IgD-negative memory B cell (primary cell): ENCODE results near the gene ATP7B. TPM values are rescaled to one million over a fixed set of nuclear protein-coding genes. Genes with fewer than 3 reads are reported as not detected.
A peak's percentile ranks its signal among the peaks of the same experiment; 100 is the strongest.

Source experiments
- H3K27ac Mint-ChIP-seq, 3 donors: one replicate each; pipeline ENCODE4 v1.8.0; 2020 to 2022; ENCODE audit warnings: mild to moderate bottlenecking in 3 of 3, mixed read lengths in 3 of 3, moderate library complexity in 1 of 3
- H3K27me3 Mint-ChIP-seq: one replicate; pipeline ENCODE4 v1.8.0; 2021; ENCODE audit warnings: mixed read lengths
- H3K36me3 Mint-ChIP-seq: one replicate; pipeline ENCODE4 v1.8.0; 2020; ENCODE audit warnings: mild to moderate bottlenecking, mixed read lengths
- H3K4me1 Mint-ChIP-seq, 3 donors: one replicate each; pipeline ENCODE4 v1.8.0; 2020 to 2022; ENCODE audit warnings: mixed read lengths in 3 of 3, mild to moderate bottlenecking in 1 of 3
- H3K4me3 Mint-ChIP-seq, 4 donors: one replicate each; pipeline ENCODE4 v1.8.0; 2020 to 2022; ENCODE audit warnings: mild to moderate bottlenecking in 4 of 4, mixed read lengths in 4 of 4, moderate library complexity in 3 of 4
- H3K9me3 Mint-ChIP-seq, 3 donors: one replicate each; pipeline ENCODE4 v1.8.0; 2020 to 2021; ENCODE audit warnings: mixed read lengths in 3 of 3, mild to moderate bottlenecking in 1 of 3
- polyA plus RNA-seq: library from polyadenylated mRNA; unstranded; fragments of 300-500 nt; fragmentation: Illumina TruSeq; gene quantifications from one replicate; pipeline ENCODE4 v1.2.3, GENCODE V29; 2021

The ATP7B gene
- polyA plus RNA-seq, 1 donor from 2014 or later = not detected

DNA sequence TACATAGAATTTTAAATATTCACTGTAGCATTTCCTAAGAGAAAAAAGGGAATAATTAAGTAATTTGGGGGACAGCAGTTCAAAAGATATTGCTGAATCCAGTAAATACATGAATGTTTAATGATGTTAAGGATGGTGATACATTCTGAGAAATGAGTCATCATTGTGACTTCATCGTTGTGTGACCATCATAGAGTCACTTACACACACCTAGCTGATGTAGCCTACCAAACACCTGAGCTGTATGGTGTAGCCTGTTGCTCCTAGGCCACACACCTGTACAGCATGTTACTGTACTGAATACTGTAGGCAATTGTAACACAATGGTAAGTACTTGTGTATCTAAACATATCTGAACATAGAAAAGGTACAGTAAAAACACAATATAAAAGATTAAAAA, 34.8 kb downstream of the ATP7B start:
- Mint-ChIP-seq H3K36me3 (no peaks in the 10 kb centered on the region), H3K9me3 (no peaks in the 10 kb centered on the region), H3K27ac (no peak overlapping the region), H3K4me3 (no peak overlapping the region), H3K4me1 (no peaks in the 10 kb centered on the region), H3K27me3 (peaks cover 2% of the 10 kb centered on the region)

DNA sequence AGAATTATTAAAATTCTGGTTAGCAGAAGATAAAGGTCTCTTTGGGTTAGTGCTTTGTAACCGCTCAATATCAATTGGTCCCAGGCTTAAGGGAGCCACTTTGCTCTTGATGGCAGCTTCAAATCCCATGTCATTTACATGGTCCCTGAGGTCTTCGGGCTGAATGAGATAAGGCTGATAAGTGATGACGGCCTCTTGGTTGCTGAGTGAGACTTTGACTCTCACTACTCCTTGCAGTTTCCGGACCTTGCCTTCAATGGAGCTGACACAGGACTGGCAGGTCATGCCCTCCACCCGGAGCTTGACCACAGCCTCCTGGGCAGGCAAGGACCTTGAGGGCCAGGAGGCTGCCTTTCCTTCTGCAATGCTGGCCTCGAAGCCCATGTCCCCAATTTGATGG, 36.8 kb downstream of the ATP7B start:
- H3K4me3 Mint-ChIP-seq = no peak overlapping the region
- no peak overlapping the region for H3K27ac Mint-ChIP-seq
- no peaks in the 10 kb centered on the region for H3K9me3 Mint-ChIP-seq
- H3K4me1 Mint-ChIP-seq = no peaks in the 10 kb centered on the region
- peaks cover 2% of the 10 kb centered on the region for H3K27me3 Mint-ChIP-seq
- H3K36me3 Mint-ChIP-seq = no peaks in the 10 kb centered on the region

DNA sequence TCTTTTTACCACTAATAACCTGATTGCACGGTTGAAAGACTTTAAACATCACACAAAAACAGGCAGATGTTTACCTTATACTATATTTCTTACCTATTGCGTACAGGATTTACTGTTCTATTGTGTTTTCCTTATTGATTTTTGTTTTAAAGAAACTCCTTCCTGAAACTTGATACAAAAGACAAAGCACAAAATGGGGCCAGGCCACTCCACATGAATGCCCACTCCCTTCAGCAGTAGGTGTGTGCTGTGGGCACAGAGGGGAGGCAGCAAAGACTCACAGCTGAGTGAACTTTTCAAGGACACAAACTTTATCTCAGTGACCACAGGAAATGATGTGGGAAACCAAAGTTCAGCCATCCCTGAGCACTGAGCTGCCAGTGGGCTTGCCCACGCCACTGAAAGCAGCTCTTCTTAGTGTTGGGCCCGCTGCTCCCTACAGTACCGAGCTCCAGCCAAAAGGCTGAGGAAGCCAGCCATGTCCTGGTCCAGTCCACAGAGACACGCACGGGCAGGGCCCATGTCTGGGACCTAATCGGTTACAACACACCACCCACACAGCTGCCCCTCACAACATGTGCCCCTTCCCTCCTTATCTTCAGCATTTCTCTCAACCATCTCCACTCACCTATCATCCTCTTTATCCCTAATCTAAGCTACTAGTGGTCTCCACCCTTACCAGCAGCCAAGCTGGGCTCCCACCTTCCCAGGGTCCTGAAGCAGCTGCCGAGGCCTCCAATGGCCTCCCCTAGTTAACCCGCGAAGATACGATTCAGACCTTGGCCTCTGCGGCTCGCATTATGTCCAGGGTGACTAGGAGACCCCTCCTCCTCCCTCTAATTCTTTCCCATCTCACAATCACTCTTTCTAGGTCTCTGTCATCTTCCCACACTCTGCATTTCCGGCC, 39.5 kb downstream of the ATP7B start:
- Mint-ChIP-seq H3K36me3 (no peaks in the 10 kb centered on the region), H3K4me1 (peaks cover 0 to 6% (median 3%) of the 10 kb centered on the region in 3 donors), H3K27ac (no peak overlapping the region), H3K9me3 (no peaks in the 10 kb centered on the region), H3K27me3 (peaks cover 9% of the 10 kb centered on the region), H3K4me3 (no peak overlapping the region)

DNA sequence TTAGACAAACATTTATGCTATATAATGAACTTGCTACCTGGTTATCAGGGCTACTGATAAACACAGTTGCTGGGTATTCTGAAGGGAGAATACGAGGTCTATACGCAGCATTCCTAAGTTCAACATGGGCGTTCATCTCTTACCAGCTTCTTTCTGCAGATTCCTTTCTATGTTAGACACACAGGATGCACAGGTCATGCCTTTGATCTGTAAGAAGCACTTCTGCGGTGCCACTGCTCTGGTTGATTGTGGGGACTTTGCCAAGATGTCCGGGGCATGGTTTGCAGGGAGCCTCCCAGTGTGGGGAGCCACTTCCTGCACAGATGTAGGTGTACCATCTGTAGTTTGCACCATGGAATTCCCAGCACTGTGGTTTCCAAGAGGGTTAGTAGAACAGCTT, 40.9 kb downstream of the ATP7B start:
- H3K4me3 Mint-ChIP-seq = no peak overlapping the region
- no peaks in the 10 kb centered on the region for H3K9me3 Mint-ChIP-seq
- no peaks in the 10 kb centered on the region for H3K36me3 Mint-ChIP-seq
- H3K27me3 Mint-ChIP-seq = peaks cover 9% of the 10 kb centered on the region
- H3K4me1 Mint-ChIP-seq = peaks cover 0 to 6% (median 3%) of the 10 kb centered on the region in 3 donors
- no peak overlapping the region for H3K27ac Mint-ChIP-seq

DNA sequence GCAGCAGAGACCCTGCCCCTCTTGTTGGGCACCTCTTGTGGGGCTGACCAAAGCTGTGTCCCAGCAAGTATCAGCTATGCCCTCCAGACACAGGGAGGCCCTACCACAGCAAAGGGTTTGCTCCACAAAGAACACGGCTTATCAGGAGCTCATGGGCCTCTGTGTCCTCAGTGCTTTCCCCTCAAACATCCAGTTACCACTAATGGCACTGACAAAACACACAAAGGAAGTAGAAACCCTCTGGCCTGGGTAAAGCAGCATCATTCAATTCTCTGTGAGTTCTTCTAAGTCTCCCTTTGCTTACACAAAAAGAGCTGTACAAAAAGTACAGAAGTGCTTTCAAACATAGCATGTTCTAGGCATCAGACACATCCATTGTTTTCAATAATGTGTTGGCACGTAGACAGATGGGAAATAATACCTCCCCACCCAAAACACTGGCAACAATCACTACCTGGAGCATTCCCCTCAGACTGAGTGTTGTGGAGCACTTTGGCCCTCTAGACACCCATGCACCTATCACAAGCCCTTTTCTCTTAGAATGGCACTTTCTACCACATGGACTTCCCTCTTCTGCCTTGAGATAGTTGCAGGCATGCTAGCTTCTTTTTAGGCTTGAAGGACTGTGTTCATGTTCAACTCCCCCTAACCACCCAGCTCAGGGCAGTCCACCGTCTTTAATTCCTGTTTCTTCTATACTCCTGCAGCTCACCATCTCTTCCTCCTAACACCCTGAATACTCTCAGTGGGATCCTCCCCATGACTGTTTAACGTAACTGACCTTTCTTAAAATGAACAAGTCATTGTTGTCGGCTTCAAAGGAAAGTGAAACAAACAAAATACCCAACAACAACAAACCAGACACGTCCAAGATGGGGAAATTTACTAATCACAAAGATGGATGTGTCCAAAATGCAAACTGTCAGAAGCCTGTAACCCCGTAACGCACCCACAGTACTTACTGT, 43.5 kb downstream of the ATP7B start:
- H3K27me3 Mint-ChIP-seq = peaks cover 6% of the 10 kb centered on the region
- no peak overlapping the region for H3K27ac Mint-ChIP-seq
- H3K4me3 Mint-ChIP-seq = no peak overlapping the region
- no peaks in the 10 kb centered on the region for H3K9me3 Mint-ChIP-seq
- H3K4me1 Mint-ChIP-seq = peaks cover 0 to 6% (median 3%) of the 10 kb centered on the region in 3 donors
- no peaks in the 10 kb centered on the region for H3K36me3 Mint-ChIP-seq

DNA sequence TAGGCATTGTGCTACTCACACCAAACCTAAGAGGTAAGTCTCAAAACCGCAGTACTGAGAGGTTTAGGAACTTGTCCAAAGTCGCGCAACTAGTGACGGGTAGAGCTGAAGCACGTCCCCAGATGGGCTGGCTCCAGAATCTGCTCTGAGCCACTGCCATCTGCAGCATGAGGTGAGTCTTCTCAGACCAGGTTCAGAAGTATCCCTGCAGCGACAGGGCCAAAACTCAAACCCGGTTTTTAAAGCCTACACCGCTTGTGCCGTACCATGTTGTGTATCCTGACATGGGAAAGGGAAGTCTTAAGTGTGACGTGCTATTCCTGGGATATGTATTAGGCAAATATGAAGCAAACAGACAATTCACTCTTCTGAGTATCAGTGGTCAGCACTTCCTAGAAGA, 45.1 kb downstream of the ATP7B start:
- Mint-ChIP-seq H3K27ac (peak overlapping the region in 1 of 3 donors; percentile 5), H3K27me3 (peaks cover 6% of the 10 kb centered on the region), H3K9me3 (no peaks in the 10 kb centered on the region), H3K36me3 (no peaks in the 10 kb centered on the region), H3K4me1 (peaks cover 0 to 6% (median 3%) of the 10 kb centered on the region in 3 donors), H3K4me3 (no peak overlapping the region)

DNA sequence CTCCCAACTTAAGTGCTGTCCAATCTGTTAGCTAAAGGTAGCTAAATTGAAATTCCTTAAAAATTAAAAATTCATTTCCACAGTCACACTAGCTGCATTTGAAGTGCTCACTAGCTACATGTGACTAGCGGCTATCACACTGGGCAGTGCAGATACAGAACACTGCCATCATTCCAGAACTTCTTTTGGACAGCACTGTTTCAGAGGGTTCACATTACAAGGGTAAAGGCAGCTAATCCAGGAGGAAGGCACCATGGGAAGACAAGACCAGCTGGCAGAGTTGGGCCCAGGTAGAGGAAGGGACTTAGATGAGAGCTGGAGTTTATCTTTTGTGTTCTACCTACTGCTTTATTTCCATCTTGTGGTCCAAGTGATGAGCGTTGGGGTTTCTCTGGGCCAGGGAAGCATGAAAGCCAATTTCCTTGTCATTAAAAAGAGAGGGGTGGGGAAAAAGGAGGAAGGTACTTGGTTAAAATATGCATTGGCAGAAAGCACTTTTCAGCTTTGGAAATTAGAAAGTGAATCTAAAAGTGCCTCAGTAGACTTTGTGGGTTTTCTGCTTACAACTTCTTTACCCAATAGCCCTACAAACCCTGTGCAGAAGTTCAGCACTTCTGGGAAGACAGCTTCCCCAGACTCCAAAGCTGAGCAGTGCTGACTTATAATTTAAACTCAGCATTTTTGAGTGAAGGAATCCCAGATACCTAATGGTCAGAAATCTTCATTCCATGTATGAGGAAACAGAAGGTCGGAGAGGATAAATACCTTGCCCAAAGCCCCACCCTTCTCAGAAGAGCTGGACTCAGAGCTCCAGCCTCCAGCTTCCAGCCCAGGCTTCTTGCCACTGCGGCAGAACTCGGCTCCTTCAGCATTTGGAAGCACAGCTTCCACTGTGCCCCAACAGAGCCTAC, 49.5 kb downstream of the ATP7B start:
- Mint-ChIP-seq H3K4me1 (peaks cover 14 to 20% (median 18%) of the 10 kb centered on the region in 3 donors), H3K27me3 (no peaks in the 10 kb centered on the region), H3K36me3 (peaks cover 1% of the 10 kb centered on the region), H3K9me3 (no peaks in the 10 kb centered on the region), H3K4me3 (no peak overlapping the region), H3K27ac (no peak overlapping the region)

DNA sequence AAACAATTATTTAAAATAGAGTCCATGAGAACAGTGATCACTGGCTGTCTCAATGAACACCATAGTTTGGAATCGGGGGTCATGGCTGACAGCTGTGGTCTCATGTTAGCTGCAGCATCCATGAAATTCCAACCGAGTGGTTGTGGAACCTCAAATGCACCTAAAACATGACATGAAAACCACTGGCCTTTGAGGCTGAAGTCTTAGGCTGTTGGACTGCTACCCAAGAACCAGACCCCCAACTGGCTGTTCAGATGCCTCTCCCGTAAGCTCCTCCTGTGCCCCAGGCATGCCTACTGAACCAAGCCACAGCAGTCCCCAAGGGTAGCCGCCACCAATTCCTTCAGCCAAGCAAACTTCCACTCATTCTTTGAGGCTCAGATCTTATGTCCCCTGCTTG, 50.5 kb downstream of the ATP7B start:
- H3K36me3 Mint-ChIP-seq = peaks cover 1% of the 10 kb centered on the region
- H3K4me1 Mint-ChIP-seq = peaks cover 14 to 20% (median 18%) of the 10 kb centered on the region in 3 donors
- H3K27ac Mint-ChIP-seq = no peak overlapping the region
- H3K4me3 Mint-ChIP-seq = no peak overlapping the region
- H3K9me3 Mint-ChIP-seq = no peaks in the 10 kb centered on the region
- H3K27me3 Mint-ChIP-seq = no peaks in the 10 kb centered on the region

DNA sequence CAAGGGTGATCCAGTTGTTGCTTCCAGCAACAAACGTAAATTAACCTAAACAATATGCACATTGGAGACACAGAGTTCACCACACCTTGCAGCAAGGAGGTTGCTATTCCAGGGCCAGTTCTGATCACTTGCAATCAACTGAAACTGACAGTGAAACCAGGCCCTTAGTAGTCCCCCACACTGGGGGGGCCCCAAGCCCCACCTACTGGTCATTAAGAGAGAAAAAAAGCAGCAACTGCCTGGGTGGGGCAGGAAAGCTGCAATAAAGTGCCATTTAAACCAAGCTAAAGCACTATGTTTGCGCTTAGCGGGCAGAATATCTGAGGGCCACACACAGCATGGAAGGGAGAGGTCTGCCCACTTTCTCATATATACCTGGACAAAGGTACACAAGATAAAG, 51.5 kb downstream of the ATP7B start:
- H3K4me1 Mint-ChIP-seq = peaks cover 14 to 20% (median 18%) of the 10 kb centered on the region in 3 donors

DNA sequence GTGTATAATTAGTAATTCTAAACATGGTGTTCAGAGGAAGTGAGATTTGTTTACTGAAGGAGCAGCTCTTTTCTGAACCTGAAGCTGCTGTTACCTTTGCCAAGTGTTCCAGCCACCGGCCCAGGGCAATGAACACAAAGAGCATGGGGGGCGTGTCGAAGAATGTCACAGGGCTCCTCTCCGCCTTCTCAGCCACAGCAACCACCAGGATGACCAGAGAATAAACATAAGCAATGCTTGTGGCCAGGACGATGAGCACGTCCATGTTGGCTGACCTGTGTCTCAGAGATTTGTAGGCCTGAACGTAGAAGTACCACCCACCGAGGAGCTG, 53.1 kb downstream of the ATP7B start:
- peak overlapping the region in 1 of 4 donors; percentile 30 for H3K4me3 Mint-ChIP-seq
- peaks cover 14 to 20% (median 18%) of the 10 kb centered on the region in 3 donors for H3K4me1 Mint-ChIP-seq
- H3K27ac Mint-ChIP-seq = no peak overlapping the region
- no peaks in the 10 kb centered on the region for H3K9me3 Mint-ChIP-seq
- peaks cover 3% of the 10 kb centered on the region for H3K36me3 Mint-ChIP-seq
- no peaks in the 10 kb centered on the region for H3K27me3 Mint-ChIP-seq

More for the DNA sequence above, 51.5 kb downstream of the ATP7B start:
- Mint-ChIP-seq H3K27ac (peak overlapping the region in 2 of 3 donors; percentile 5 to 69), H3K36me3 (peaks cover 1% of the 10 kb centered on the region), H3K9me3 (no peaks in the 10 kb centered on the region), H3K27me3 (no peaks in the 10 kb centered on the region), H3K4me3 (peak overlapping the region in 2 of 4 donors; percentile 58 to 85)

DNA sequence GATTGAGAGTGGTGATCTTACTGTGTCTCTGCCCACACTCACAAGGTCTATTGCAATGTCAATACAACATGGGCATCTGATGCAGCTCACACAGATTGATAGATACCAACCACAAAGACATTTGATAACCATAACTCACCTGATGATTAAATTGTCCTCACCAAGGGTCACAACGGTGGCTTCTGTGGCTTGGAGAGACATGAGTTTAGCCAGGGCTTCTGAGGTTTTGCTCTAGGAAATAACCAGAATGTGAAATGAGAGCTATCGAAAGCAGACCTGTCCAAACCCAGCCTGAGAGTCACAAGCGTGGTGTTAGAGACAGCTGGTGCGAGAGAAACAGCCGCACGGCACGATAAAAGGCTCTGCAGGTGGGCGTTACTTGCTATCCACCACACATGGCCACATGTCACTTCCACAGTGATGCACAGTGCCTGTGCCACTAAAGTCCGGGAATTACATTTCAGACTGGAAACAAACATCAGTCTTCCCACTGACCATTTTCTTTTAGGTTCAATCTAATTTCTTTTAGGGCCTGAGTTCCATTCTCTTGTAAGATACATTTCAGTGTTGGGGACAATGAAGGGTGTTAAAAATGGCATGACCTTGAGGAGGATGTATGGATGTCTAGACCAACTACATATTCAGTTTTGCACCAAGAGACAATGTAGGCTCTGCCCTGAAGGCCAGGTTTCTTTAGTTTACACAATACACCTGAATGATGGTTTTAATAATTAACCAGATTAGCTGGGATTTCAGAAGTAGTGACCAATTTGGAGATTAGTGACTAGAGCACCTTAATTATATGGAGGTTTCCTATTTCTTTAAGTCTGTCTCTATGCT, 53.7 kb downstream of the ATP7B start:
- H3K9me3 Mint-ChIP-seq = no peaks in the 10 kb centered on the region
- peaks cover 14 to 20% (median 18%) of the 10 kb centered on the region in 3 donors for H3K4me1 Mint-ChIP-seq
- H3K27me3 Mint-ChIP-seq = no peaks in the 10 kb centered on the region
- H3K36me3 Mint-ChIP-seq = peaks cover 3% of the 10 kb centered on the region
- no peak overlapping the region for H3K27ac Mint-ChIP-seq
- H3K4me3 Mint-ChIP-seq = no peak overlapping the region

DNA sequence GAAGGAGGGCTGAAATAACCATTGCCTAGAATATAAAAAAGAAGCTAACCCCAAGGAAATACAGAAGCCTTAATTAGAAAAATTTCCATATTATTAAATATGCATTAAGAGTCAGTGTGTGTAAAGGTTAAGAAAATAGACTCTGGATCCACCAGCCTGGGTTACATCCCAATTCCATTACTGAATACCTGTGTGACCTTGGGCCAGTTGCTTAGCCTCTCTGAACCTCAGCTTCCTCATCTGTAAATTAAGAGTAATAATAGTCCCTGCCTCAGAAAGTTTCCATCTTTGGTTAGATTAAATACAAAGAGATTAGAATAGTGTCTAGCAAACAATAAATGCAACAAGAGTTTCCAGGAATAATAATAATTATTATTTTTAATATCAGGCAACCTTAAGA, 54.5 kb downstream of the ATP7B start:
- peaks cover 3% of the 10 kb centered on the region for H3K36me3 Mint-ChIP-seq
- H3K4me3 Mint-ChIP-seq = peak overlapping the region in 1 of 4 donors; percentile 19
- no peak overlapping the region for H3K27ac Mint-ChIP-seq
- no peaks in the 10 kb centered on the region for H3K9me3 Mint-ChIP-seq
- H3K4me1 Mint-ChIP-seq = peaks cover 14 to 20% (median 18%) of the 10 kb centered on the region in 3 donors
- no peaks in the 10 kb centered on the region for H3K27me3 Mint-ChIP-seq

DNA sequence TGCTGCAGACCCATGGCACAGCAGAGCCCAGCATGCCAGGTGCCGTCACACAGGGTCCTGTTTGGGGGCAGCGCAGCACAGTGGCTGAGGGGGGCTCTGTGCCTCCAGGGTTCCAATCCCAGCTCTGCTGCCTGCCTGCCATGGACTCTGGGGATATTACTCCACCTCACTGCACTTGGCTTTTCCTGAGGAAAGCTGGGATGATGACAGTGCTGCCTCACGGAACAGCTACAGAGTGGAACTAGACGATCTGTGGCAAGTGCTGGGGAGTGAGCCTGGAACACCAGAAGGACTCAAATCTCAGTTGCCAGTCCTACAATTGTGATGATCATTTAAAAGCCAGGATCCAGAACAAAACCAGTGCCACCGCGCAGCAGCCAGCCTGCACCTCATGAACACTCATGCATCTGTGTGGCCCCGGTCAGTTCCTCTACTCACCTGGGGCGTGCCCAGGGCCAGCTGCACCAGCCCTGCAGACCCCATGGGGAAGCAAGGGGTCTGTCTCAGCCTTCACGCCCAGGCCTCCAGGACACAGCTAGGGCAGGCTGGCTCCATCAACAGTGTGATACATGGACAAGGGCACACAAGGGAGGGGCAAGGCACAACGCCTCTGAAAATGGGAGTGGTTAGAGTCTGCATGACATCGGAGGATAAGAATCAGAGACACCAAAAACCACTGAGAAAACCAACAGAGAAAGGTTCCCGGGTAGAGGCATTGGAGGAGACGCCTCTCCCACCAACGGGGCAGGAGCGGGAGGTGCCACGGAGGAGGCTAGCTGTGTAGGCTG, 55.2 kb downstream of the ATP7B start:
- Mint-ChIP-seq H3K27ac (no peak overlapping the region), H3K4me3 (no peak overlapping the region), H3K27me3 (peaks cover 3% of the 10 kb centered on the region), H3K4me1 (peaks cover 14 to 22% (median 20%) of the 10 kb centered on the region in 3 donors), H3K9me3 (peaks cover 0 to 2% (median 0%) of the 10 kb centered on the region in 3 donors), H3K36me3 (peaks cover 3% of the 10 kb centered on the region)
